ENCODE results near the gene GRK5.

Gene GRK5

GRCh38 chr10:119441921-119442757 lies 234.8 kb downstream of the GRK5 start:
- no peak for DNase-seq (ENCODE audit: low read depth)

GRCh38 chr10:119442758-119443060 lies 235.3 kb downstream of the GRK5 start:
- no peak for DNase-seq (ENCODE audit: low read depth)

GRCh38 chr10:119443441-119443840 lies 236.1 kb downstream of the GRK5 start:
- DNase-seq (ENCODE audit: low read depth) = no peak

- no peak for DNase-seq (ENCODE audit: low read depth)
These were observed 236.7 kb downstream of the GRK5 start for GRCh38 chr10:119443970-119444660.

- no peak for DNase-seq (ENCODE audit: low read depth)
These were observed 237.5 kb downstream of the GRK5 start for GRCh38 chr10:119444866-119445265.

GRCh38 chr10:119445311-119445934 lies 238.1 kb downstream of the GRK5 start:
- DNase-seq (ENCODE audit: low read depth) = peak; percentile 80

GRCh38 chr10:119445935-119446317 lies 238.6 kb downstream of the GRK5 start:
- no peak for DNase-seq (ENCODE audit: low read depth)

GRCh38 chr10:119446441-119447277 lies 239.3 kb downstream of the GRK5 start:
- no peak for DNase-seq (ENCODE audit: low read depth)

GRCh38 chr10:119447421-119447820 lies 240.1 kb downstream of the GRK5 start:
- DNase-seq (ENCODE audit: low read depth) = no peak

GRCh38 chr10:119447823-119448546 lies 240.6 kb downstream of the GRK5 start:
- no peak for DNase-seq (ENCODE audit: low read depth)

GRCh38 chr10:119448628-119449584 lies 241.5 kb downstream of the GRK5 start:
- DNase-seq (ENCODE audit: low read depth) = no peak

GRCh38 chr10:119449760-119450461 lies 242.5 kb downstream of the GRK5 start:
- peak; percentile 56 for DNase-seq (ENCODE audit: low read depth)

- peak; percentile 40 for DNase-seq (ENCODE audit: low read depth)
These were observed 243.4 kb downstream of the GRK5 start for GRCh38 chr10:119450606-119451299.

- DNase-seq (ENCODE audit: low read depth) = no peak
These were observed 244.0 kb downstream of the GRK5 start for GRCh38 chr10:119451300-119451896.

- DNase-seq (ENCODE audit: low read depth) = no peak
These were observed 245.0 kb downstream of the GRK5 start for GRCh38 chr10:119452396-119452795.

- no peak for DNase-seq (ENCODE audit: low read depth)
These were observed 245.9 kb downstream of the GRK5 start for GRCh38 chr10:119453313-119453712.

- no peak for DNase-seq (ENCODE audit: low read depth)
These were observed 246.9 kb downstream of the GRK5 start for GRCh38 chr10:119454316-119454715.

GRCh38 chr10:119454990-119455389 lies 247.6 kb downstream of the GRK5 start:
- no peak for DNase-seq (ENCODE audit: low read depth)
